ACC112 (cell line): Measurements from ENCODE around the gene SYCP2.

Experiments used
- H2AFZ ChIP-seq: fragments of 200-600 bp; sonication (generic); one replicate; pipeline ENCODE4 v1.6.0; 2017; ENCODE audit warnings: antibody characterized with exemption, low read length; ENCODE audit not compliant: unreplicated experiment
- H3K27ac ChIP-seq: fragments of 200-600 bp; sonication (generic); 2 replicates; pipeline ENCODE4 v1.5.1; 2014; ENCODE audit warnings: low read depth, mild to moderate bottlenecking, antibody characterized with exemption, low read length, moderate library complexity
- H3K27me3 ChIP-seq: fragments of 200-600 bp; sonication (generic); 2 replicates; pipeline ENCODE4 v1.6.1; 2014; ENCODE audit warnings: mild to moderate bottlenecking, antibody characterized with exemption, low read length, moderate library complexity, mixed read lengths; ENCODE audit not compliant: insufficient read depth
- H3K36me3 ChIP-seq: fragments of 200-600 bp; sonication (generic); 2 replicates; pipeline ENCODE4 v1.6.1; 2016; ENCODE audit warnings: mild to moderate bottlenecking, antibody characterized with exemption, low read length, moderate library complexity, mixed read lengths; ENCODE audit not compliant: insufficient read depth
- H3K4me1 ChIP-seq: fragments of 200-600 bp; sonication (generic); one replicate; pipeline ENCODE4 v1.6.1; 2016; ENCODE audit warnings: low read length, mixed read lengths; ENCODE audit not compliant: insufficient read depth, unreplicated experiment, control insufficient read depth
- H3K4me3 ChIP-seq: fragments of 200-600 bp; sonication (generic); 2 replicates; pipeline ENCODE4 v1.5.1; 2014; ENCODE audit warnings: mild to moderate bottlenecking, low read depth, low read length
- H3K79me2 ChIP-seq: fragments of 200-600 bp; sonication (generic); one replicate; pipeline ENCODE4 v1.6.0; 2016; ENCODE audit warnings: low read length; ENCODE audit not compliant: control insufficient read depth, unreplicated experiment, insufficient read depth

Gene SYCP2

GRCh38 chr20:59940956-59941294, 7.5 kb upstream of the SYCP2 start:
- no peaks in the 10 kb centered on the region; the same call in 1 of the 2 replicates for H3K36me3 ChIP-seq
- no peaks in the 10 kb centered on the region for H3K27me3 ChIP-seq
- H3K4me1 ChIP-seq: peaks cover 20% of the 10 kb centered on the region
- H3K4me3 ChIP-seq: peak overlapping the region; percentile 82
- H2AFZ ChIP-seq: peak overlapping the region; percentile 57
- peaks cover 25% of the 10 kb centered on the region for H3K79me2 ChIP-seq
- peak overlapping the region; percentile 79; the same call in 1 of the 2 replicates for H3K27ac ChIP-seq

GRCh38 chr20:59940129-59940955, 6.9 kb upstream of the SYCP2 start, which contains the start of the genes FAM217B and PPP1R3D:
Gene FAM217B (plus strand): TSS chr20:59940389. CDS start chr20:59943944, 3,555 bp downstream.
Gene PPP1R3D (minus strand): TSS chr20:59940305. CDS start chr20:59939931, 374 bp downstream.
- peaks cover 20% of the 10 kb centered on the region for H3K4me1 ChIP-seq
- peak within 1 kb of the TSS; percentile 82 for H3K4me3 ChIP-seq
- no peaks in the 10 kb centered on the region; the same call in 1 of the 2 replicates for H3K36me3 ChIP-seq
- H3K27ac ChIP-seq: peak within 1 kb of the TSS; percentile 79
- H3K79me2 ChIP-seq: peaks cover 25% of the 10 kb centered on the region
- H3K27me3 ChIP-seq: no peaks in the 10 kb centered on the region
- peak within 1 kb of the TSS; percentile 77 for H2AFZ ChIP-seq

- Histone ChIP-seq H3K4me3 (peak overlapping the region; percentile 82), H3K27ac (peak overlapping the region; percentile 44; the same call in 1 of the 2 replicates), H2AFZ (peak overlapping the region; percentile 77), H3K79me2 (peaks cover 25% of the 10 kb centered on the region), H3K27me3 (no peaks in the 10 kb centered on the region), H3K4me1 (peaks cover 20% of the 10 kb centered on the region), H3K36me3 (no peaks in the 10 kb centered on the region; the same call in 1 of the 2 replicates)
Measured at GRCh38 chr20:59939879-59940128, 6.4 kb upstream of the SYCP2 start.

- Histone ChIP-seq H2AFZ (peak overlapping the region; percentile 77), H3K79me2 (peaks cover 25% of the 10 kb centered on the region), H3K4me1 (peaks cover 20% of the 10 kb centered on the region), H3K27ac (peak overlapping the region; percentile 44; the same call in 1 of the 2 replicates), H3K36me3 (no peaks in the 10 kb centered on the region; the same call in 1 of the 2 replicates), H3K27me3 (no peaks in the 10 kb centered on the region), H3K4me3 (peak overlapping the region; percentile 82)
Measured at GRCh38 chr20:59939052-59939878, 5.8 kb upstream of the SYCP2 start.

- no peaks in the 10 kb centered on the region; the same call in 1 of the 2 replicates for H3K36me3 ChIP-seq
- peak overlapping the region; percentile 82 for H3K4me3 ChIP-seq
- no peak overlapping the region for H2AFZ ChIP-seq
- peak overlapping the region; percentile 12; the same call in 1 of the 2 replicates for H3K27ac ChIP-seq
- peaks cover 20% of the 10 kb centered on the region for H3K4me1 ChIP-seq
- peaks cover 25% of the 10 kb centered on the region for H3K79me2 ChIP-seq
- no peaks in the 10 kb centered on the region for H3K27me3 ChIP-seq
Measured at GRCh38 chr20:59938696-59939051, 5.2 kb upstream of the SYCP2 start.

- Histone ChIP-seq H3K27ac (peak overlapping the region; percentile 12; the same call in 1 of the 2 replicates), H3K79me2 (peaks cover 25% of the 10 kb centered on the region), H3K27me3 (no peaks in the 10 kb centered on the region), H3K4me3 (peak overlapping the region; percentile 82), H2AFZ (no peak overlapping the region), H3K36me3 (no peaks in the 10 kb centered on the region; the same call in 1 of the 2 replicates), H3K4me1 (peaks cover 20% of the 10 kb centered on the region)
Measured at GRCh38 chr20:59938221-59938620, 4.8 kb upstream of the SYCP2 start.

GRCh38 chr20:59937150-59937549, 3.7 kb upstream of the SYCP2 start:
- H3K4me1 ChIP-seq: peaks cover 20% of the 10 kb centered on the region
- peaks cover 23% of the 10 kb centered on the region for H3K79me2 ChIP-seq
- no peak overlapping the region for H2AFZ ChIP-seq
- no peaks in the 10 kb centered on the region for H3K27me3 ChIP-seq
- H3K4me3 ChIP-seq: no peak overlapping the region
- no peak overlapping the region for H3K27ac ChIP-seq
- no peaks in the 10 kb centered on the region for H3K36me3 ChIP-seq

GRCh38 chr20:59936409-59936808, 3.0 kb upstream of the SYCP2 start:
- Histone ChIP-seq H3K79me2 (peaks cover 17% of the 10 kb centered on the region), H3K27ac (no peak overlapping the region), H3K27me3 (no peaks in the 10 kb centered on the region), H2AFZ (no peak overlapping the region), H3K36me3 (no peaks in the 10 kb centered on the region), H3K4me3 (no peak overlapping the region), H3K4me1 (peaks cover 16% of the 10 kb centered on the region)

GRCh38 chr20:59935457-59936185, 2.2 kb upstream of the SYCP2 start:
- Histone ChIP-seq H3K79me2 (peaks cover 13% of the 10 kb centered on the region), H3K4me1 (peaks cover 16% of the 10 kb centered on the region), H2AFZ (no peak overlapping the region), H3K27me3 (no peaks in the 10 kb centered on the region), H3K36me3 (no peaks in the 10 kb centered on the region), H3K27ac (no peak overlapping the region), H3K4me3 (no peak overlapping the region)

- H2AFZ ChIP-seq: peak overlapping the region; percentile 92
- peak overlapping the region; percentile 88 for H3K4me3 ChIP-seq
- H3K27me3 ChIP-seq: no peaks in the 10 kb centered on the region
Measured at GRCh38 chr20:59933849-59934585, 580 bp upstream of the SYCP2 start.

More at GRCh38 chr20:59933849-59934585, 580 bp upstream of the SYCP2 start:
- peaks cover 9% of the 10 kb centered on the region for H3K79me2 ChIP-seq
- no peak overlapping the region for H3K27ac ChIP-seq
- H3K36me3 ChIP-seq: no peaks in the 10 kb centered on the region
- peaks cover 12% of the 10 kb centered on the region for H3K4me1 ChIP-seq
